NCI-H1694 treated with DMSO at 0.1 percent for 48 hours (cell line): ENCODE data around the gene FAM53B.
"Not testable (repeated sequence)": the region's sequence is repeated elsewhere in the genome, so short reads cannot be mapped to it uniquely, and the experiment has no call there.

Source experiments
- DNase-seq: peaks from one replicate; lab custom pipeline; 2025; lab: John Stamatoyannopoulos, UW

FAM53B gene

DNA sequence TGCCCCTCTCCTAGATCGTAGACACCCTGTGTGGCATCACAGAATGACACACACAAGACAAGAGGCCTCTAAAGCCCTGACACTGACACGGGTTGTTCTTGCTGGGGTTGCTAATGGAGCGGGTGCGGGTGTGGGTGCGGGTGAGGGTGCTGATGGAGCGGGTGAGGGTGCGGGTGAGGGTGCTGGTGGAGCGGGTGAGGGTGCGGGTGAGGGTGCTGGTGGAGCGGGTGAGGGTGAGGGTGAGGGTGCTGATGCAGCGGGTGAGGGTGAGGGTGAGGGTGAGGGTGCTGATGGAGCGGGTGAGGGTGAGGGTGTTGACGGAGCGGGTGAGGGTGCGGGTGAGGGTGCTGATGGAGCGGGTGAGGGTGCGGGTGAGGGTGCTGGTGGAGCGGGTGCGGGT lies 134.0 kb downstream of the FAM53B start:
- DNase-seq, result not testable (repeated sequence)

DNA sequence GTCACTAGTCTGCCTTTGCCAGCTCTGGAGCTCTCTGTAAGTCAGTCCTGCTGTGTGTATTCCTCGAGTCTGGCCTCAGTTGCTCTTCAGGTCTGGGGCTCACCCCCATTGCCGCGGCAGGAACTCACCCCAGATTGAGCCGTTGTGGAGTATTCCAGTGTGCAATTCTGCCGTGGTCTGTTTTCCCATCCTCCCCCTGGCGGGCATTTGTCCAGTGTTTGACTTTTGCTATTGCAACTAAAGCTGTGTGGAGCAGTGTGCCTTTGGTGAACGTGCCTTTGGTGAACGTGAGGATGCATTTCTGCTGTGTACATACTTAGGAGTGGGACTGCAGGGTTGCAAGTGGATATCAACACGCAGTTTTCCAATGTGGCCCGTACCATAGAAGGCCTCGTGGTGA lies 134.5 kb downstream of the FAM53B start:
- DNase-seq, result no peak

DNA sequence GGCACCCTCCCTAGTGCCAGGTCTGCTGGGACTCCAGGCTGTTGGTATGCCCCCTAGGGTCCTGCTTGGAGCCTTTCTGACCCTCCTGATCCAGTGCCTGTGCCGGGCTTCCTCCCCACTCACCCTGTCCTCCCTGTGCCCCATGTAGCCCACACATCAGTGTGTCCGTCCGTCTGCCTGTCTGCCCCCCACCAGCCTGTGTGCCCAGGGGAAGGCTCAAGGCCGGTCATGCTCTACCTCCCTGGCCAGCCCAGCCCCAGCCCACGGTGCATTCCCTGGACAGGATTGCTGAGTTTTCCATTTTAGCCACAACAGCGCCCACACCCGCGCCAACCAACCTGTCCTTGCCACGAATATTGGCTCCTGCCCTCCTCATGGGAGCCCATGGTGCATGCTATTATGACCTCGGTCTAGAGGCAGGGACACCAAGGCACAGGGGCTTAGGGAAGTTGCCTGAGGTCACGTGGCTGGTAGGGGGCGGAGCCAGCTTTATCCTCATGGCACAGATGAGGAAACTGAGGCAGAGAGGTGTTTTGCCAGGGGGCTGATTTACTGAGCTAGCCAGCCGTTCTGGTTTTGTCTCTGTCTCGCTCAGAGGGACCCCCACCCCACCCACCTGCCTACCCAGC lies 136.0 kb downstream of the FAM53B start:
- DNase-seq, result no peak

DNA sequence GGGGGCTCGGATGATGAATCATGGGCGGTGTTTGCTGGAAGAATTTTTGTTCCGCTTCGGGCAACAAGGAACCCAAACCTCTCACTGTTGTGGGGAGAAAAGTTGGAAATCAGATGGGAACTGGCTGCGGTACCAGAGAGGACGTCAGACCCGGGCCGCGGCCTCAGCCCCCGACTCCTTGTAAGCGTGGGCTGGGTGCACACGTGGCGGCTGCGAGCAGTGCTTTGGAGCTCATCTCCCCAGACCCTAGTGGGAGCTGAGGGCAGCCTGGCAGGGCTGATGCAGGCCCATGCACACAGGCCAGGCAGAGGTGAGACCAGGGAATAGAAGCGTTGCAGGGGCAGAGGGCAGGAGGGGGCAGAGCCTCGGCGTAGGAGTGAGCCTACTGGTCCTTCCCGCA lies 136.5 kb downstream of the FAM53B start:
- DNase-seq, result no peak

DNA sequence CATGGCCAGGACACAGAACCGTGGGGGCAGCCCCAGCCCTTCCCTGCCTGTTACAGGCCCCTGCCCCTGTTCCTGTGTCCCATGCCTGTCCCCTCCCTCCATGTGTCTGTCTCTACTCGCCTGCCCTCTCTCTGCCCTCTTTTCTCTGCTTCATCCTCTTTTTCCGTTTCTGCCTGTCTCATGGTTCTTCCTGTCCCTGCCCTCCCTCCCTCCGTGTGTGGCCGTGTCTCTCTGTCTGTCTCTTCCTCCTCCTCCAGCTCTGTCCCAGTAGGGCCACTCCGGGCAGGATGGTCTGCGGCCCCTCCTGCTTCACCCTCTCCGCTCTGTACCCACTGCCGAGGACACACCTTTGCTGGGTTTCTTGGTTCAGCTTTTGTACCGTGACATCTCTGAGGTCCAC lies 137.4 kb downstream of the FAM53B start:
- DNase-seq, result no peak

DNA sequence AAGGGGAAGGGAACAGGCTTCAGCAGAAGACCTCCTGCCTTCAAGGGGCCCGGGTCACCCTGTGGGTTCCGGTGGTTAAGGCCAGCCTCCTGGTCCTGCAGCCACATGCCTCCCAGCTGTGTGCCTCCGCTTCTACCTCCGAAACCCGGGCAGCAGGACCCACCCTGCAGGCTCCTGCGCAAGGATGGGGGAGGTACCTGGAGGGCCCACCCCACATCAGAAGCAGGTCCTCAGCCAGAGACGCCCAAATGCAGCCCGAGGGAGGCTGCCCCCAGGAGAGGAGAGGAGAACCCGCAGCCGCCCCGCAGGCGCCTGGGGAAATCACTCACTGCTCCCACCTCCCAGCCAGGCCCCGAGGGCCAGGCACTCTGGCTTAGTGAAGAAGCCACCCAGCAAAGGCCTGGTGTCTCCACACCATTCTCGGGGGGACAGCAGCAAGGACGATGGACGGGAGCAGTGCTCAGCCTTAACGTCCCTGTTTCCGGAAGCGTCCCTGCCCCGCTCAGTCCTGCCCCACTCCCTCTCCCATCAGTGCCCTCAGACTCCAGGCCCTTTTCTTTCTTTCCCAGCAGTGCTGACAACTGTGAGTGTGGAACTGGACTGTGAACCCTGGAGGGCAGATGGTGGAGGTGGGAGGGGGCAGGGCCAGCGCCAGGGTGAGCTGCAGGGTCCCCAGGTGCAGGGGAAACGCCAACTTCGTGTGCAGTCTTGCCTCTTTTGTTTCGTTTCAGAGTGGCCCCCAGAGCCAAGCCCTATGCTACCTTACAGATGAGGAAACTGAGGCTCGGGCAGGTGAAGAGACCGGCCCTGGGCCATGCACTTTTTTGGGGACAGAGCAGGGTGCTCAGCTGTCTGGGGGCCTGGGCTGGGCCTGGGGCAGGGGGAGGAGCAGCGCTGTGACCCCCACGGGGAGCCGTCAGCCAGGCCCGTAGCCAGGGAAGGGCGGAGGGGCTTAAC lies 138.0 kb downstream of the FAM53B start:
- DNase-seq, result no peak

DNA sequence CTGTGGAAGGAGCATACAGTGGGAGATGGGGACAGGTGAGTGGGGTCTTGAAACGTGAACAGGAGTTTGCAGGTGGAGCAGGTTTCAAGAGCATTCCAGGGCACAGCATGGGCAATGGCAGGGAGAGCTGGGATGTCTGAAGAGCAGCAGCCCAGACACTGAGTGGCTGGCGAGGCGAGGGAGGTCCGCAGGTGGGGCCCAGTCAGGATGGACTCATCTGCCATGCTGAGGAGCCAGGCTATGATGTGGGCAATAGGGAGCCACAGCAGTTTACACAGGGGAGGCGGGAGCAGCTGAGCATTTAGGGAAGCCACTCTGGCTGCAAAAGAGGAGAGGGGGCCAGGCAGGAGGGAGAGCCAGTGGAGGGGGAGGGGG lies 138.7 kb downstream of the FAM53B start:
- DNase-seq, result no peak

DNA sequence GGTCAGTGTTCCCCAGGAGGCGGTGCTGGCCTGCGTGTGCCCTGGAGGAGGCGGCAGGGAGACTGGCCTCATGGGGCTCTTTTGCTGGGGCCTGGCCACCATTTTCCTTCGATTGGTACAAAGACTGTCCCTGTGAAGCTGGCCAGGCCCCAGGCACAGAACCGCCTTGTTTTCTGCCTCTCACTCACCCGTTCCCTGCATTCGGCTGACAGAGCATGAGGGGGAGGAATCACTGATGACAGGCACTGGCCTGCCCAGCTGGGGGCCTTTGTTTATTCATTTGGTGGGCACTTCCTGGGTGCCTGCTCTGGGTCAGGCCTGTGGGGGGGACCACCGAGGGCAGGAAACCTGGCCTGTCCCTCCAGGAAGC lies 139.2 kb downstream of the FAM53B start:
- DNase-seq, result no peak

DNA sequence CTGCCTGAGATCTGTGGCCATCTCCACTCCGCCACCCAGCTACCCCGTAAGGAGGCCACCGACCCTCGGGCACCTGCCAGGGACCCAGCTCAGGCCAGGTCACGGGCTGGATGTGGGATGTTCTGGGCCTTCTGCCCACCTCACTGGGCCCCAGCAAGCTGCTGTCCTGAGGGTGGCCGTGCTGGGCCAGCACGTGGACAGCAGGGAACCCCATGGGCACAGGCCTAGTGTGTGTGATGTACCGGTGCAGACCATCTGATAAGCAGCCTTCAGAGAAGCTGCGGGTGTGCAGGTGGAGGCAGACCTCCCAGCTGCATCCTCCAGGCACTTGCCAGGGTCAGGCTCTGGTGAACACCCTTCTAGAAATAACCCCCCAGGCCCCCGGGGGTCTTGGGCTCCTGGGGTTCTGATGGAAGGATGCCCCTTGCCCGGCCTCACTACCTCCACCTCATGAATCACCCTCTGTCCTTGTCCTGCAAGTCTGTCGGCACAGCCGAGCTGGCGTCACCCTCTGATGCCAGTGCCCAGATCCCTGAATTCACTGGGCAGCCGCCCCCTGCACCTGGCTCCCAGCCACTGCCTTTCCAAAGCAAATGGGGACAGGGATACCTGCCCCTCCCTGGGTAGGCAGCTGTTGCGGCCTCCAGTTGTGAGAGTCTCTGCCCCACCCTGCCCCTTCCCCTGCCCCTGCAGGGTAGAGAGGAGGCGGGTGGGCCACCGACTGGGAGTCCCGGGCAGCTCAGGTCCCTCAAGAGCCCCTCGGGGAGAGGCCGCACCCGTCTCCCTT lies 139.8 kb downstream of the FAM53B start:
- no peak for DNase-seq

DNA sequence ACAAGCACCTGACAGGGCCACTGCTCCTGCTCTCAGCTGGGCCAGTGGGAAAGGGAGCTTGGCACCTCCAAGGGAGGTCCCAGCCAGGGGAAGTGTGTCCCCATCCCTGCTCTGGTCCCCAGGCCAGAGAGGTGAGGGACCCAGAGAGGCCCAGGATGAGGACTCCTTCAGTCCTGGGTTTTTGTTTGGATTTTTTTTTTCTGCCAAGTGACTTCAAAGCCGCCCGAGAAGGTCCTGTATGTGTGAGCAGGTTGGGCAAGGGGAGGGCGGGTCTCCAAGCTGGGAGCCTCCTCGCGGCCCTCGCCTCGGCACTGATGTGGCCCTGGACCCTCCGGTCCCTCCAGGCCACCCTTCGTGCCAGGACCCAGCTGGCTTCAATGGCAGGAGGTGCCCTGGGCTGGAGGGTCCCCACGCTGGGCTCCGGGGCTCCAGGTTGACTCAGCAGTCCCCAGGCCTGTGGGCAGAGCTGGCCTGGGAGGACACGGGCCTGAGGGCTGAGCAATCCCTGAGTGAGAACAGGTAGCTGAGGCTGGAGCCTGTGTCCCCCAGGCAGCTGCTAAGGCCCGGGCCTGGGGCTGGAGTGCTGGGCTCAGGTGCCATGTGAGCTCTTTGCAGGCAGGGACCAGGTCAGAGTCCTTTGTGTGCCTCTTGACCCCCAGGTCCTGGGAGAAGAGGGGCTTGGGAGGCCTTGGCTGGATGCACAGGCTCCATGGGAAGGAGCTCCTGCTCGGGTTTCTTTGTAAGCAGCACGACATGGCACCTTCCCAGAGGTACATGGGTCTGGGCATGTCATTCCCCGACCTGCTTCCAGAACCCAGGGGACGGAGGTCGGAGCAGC lies 140.6 kb downstream of the FAM53B start:
- DNase-seq, result no peak

DNA sequence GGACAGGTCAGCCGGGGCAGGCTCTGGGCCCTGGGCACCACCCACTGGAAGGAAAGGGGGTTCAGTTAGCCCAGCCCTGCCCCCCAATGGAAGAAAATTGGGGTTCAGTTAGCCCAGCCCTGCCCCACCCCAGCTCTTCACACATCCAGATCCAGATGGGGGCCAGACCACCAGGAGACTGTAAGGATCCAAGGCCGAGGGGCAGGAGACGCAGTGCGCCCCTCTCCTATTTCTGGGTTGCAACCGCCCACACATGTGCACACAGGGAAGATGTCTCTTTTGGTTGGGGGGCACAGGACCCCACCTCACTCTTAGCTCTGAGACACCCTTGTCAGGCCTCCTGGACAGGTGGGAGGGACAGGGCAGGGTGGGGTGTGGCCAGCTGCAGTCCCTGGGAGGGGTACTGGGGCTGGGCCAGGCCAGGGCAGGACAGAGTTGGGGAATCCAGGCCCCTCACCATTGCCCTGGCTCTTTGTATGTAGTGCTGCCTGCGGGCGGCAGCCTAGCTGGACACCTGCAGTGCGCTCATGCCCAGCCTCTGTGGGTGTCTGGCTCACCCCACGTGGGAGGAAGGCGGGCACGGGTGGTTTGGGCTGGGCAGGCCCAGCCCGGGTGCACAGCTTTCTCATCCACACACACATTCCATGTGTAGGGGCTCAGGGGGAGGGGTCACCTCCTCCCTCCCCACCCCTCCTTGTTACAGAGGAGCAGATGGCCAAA lies 141.4 kb downstream of the FAM53B start:
- no peak for DNase-seq

DNA sequence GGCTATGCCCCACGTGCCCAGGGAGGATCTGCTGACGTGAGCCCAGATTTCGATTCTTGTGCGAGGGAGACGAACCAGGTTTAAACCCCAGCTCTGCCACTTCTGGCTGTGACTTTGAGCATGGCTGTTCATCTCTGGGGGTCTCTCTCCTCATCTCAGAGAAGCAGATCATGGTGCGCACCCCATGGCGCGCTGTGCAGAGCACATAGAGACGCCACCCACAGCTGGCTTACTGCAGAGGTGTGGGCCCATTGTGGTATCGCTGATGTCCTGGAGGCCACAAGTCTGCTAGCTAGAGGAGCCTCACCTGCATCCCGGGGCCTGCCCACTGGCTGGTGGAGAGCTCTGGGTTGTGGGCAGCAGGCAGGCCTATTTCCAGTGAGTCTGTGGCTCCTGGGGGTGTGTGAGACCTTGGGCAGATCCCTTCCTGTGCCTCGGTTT lies 142.0 kb downstream of the FAM53B start:
- no peak for DNase-seq

DNA sequence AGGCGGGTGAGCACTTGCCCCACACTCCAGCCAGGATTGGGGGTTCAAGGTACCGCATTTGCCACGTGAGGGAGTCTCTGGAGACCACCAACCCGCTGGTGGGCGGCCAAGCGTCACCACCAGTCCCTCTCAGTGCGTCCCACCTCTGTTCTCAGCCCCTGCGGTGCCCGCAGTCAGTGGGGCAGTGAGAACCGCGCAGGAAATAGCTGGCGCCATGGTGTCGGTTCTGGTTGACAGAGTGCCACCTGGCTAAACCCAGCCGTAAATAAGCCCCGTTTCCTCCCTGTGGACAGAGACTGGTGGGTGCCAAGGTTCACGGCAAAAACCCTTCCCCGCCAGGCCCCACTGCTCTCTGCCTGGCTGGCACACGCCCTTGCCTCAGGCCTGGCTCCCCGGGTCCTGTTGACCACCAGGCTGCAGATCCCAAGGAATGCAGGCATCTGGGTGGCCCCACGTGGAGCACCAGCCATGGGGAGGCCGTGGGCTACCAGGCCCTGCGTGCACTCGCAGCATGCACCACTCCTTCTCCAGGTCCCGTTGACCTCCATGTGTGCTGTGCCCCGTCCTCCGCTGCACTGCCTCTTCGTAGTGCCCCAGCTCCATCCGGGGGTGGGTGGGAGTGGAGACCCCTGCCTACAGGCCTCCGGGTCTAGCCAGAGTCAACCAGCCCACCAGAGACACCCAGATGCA lies 142.6 kb downstream of the FAM53B start:
- DNase-seq, result no peak

DNA sequence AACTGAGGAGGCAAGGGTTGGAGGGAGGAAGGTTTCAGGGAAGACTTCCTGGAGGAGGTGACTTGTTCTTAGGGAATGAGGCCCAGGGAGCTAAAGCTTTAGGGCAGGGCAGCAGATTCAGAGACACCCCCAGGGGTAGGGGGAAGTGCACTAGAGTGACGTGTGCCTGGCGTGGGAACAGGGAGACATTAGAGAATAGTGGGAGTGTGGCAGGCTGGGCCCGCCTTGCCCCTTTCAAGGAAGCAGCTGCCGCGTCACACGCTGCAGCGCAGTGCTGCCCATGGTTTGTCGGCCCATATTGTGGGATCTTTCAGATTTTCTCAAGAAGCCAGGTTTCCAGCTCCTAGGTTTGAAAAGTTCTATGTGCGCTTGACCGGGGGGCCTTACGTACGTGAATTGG lies 143.2 kb downstream of the FAM53B start:
- DNase-seq, result no peak

DNA sequence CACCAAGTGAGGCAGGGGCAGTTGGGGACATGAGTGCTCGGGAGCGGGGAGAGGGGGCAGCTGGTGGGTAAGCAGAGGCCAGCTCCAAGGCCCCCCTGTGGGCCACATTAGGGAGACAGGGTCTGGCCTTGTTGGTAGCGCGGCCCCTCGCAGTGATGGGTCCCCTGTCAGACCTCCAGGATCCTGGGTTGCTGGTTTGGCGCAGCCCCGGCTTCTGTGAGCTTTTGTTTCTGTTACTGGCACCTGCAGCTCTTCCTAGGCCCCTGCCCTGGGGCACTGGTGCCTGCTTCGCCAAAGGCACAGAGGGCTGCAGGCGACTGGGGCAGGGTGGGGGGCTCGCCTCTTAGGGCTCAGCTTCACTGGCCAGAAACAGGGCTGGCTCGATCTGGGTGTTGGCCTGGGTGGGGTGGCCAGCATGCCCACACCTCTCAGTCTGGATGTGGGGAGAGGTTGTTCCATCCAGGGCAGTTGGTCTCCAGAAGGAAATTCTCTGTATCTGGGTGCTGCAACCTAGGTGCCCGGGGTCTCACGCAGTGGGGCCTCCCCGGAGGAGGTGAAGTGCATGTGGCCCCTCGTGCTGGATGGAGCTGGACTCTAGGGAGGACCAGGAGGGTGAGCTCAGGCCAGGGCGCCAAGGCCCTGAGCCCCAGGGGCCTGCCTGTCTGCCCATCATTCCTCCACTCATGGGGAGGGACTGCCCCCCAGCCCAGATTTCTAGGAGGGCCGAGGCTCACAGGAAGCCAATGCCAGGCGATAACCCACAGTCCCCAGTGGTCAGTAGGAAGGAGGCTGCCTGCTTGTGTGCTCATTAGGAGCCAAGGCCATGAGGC lies 143.9 kb downstream of the FAM53B start:
- no peak for DNase-seq

DNA sequence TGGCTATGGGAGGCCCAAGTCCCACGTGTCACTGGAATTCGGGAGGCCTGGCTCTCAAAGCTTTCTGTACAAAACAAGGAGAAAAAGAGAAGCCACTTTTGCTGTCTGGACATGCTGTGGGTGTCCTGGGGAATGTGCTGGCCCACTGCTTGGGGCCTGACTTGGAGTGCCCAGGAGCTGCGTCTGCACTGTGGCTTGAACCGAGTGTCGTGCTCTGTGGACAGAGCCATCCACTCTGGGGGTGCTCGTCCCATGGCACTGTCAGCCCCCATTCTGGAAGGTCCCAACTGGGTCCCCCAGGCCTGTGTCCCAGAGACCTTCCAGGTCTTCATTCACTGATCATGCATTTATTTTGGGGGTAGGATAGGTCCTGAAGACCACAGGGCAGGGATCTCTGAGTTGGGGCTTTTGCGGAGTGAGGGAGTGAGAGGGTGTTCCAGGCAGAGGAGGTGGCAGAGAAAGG lies 144.6 kb downstream of the FAM53B start:
- DNase-seq, result no peak

DNA sequence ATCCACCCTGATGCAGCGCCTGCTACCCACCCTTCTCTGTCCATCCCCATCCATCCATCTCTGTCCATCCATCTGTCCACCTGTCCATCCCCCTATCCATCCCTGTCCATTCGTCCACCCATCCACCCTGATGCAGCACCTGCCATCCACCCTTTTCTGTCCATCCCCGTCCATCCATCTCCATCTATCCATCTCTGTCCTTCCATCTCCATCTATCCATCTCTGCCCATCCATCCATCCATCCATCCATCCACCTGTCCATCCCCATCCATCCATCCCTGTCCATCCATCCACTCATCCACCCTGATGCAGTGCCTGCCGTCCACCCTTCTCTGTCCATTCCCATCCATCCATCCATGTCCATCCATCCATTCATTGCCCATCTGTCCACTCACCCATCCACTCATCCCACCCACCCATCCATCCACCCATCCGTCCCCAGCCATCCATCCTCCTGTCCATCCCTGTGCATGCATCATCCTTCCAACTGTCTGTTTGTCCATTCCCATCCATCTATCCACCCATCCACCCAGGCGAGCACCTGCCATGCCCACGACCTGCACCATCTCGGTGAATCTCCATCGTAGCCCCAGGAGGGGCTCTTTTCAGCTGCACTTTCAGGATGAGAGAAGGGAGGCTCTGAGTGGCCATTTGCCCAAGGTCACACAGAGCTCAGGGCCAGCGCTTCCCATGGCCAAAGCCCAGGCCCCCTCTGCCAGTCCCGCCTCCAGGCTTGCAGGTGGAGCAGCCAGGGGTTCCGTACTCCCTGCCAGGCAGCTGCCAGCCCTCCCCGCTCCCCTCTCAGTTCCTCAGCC lies 145.2 kb downstream of the FAM53B start:
- DNase-seq, result no peak

DNA sequence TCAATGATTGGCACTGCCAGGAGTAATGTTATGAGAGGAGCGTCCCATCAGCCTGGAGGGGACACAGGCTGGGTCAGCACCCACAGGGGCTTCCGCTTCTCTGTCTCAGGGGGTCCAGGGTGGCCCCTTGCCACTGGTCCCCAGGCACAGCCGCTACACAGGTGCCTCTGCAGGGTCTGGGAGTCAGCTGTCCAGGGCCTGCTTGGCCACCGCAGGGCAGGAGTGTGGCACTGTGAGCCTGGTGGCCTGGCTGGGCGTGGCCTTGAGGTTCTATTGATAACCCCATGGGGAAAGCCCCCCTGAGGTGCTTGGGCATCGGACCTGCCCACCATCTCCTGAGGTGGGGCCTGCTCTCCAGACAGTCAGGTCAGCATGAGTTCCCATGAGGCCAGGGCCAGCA lies 146.0 kb downstream of the FAM53B start:
- DNase-seq, result no peak

DNA sequence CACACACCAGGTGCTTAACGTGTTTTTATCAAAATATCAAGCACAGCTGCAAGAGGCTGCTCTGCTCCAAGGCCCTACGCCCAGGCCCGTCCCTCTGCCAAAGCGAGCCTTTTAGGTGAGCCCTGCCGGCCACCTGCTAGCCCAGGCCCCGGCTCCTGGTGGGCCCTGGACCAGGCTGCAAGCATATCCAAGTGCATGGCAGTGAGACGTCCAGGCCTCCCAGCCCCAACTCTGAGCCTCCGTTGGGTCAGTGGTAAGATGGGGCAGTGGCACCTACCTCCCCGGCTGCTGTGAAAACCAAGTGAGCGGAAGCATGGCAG lies 146.4 kb downstream of the FAM53B start:
- DNase-seq, result no peak
